Head of caudate nucleus (tissue), 42 donors: ENCODE measurements around the gene NFIC.
"Not testable (repeated sequence)": the region's sequence is repeated elsewhere in the genome, so short reads cannot be mapped to it uniquely, and the experiment has no call there.

Experiments used
- DNase-seq, 42 donors: peaks; one replicate each; pipeline versions ENCODE4 v3.0.0 to v3.0.0-alpha.2; 2020 to 2021; ENCODE audit warnings: mixed read lengths in 7 of 42
- intact Hi-C: fragments of 100-400 bp; cut with DNase I; formaldehyde crosslinking; loops from one replicate; pipeline ENCODE4 v1.15.0; 2022

Gene NFIC

DNA sequence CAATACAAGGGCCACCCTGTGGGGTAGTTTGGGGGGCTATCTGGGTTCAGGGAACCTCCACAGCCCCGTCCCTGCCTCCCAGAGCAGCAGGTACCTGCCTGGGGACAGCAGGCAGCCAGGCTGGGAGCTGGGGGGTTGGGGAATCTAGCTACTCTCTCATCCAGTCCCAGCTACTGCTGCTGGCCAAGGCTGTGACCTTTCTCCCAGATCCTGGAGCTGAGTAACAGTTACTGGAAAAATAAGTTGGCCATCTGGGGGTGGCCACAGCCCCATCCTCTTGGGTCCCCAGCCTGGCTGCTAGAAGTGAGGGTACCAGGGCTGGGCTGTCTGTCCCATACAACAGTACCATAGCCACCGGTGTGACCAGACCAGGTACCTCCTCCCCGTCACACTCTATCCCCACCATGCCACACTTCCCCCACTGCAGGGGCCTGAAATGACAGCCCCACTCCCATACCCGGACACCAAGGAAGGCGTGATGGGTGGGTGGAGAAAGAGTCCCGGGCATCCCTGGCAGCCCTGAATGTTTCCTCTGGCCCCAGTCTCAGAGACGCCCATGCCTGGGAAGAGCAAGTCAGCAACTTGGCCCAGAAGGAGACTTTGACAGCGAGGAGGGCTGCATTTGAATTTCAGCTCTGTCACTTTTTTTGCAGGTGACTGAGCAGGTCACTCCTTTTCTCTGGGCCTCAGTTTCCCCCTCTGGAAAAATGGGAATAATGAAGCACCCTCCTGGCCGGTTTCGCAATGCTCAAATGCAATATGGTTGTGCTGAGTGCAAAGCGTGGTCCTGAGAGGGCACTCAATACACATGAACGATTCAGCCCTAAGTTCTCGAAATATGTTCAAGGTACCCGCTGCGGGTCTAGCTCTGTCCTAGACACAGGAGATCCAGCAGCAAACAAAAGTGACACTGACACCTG is 30.7 kb upstream of the NFIC start:
- intact Hi-C loops = no loop called here
- DNase-seq = peak in 11 of 42 donors; percentile 7 to 68 (median 40)

GRCh38 chr19:3336351-3336679 is 30.1 kb upstream of the NFIC start:
- intact Hi-C loops = no loop called here
- DNase-seq = no peak

DNA sequence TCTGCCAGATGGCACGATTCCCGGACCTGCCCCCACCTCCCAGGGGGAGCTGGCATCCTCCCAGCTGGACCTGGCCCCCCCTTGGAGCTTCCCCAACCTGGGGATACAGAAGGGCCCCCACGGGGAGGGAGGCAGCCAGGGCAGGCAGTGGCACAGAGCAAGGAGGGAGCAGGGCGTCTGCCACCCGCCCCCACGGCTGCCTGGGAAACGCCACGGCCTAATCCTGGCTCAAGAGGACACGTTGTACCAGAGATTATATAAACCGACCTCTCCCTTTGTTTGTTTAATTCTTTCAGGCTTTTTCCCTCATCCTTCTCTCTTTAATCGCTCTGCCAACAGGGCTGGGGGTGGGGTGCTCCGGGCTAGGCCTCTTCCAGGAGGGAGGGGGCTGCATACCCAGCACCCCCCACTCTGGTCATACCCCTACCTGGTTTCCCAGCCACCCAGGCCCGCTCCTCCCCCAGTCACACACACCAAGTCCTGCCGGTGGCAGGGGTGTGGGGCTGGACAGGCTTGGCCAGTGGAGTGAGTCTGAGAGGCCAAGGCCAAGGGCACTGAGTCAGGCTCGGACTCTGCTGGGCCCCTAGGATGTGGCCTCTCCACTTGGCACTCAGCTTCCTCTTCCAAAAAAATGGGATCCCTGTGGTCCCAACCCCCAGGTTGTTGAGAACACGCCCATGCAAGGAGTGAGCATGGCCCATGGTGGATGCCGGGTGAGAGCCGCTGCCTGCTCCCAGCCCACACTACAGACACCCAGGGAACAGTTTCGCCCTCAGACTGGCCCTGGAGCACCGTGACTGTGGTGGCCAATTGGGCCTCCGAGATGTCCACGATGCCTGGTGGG is 29.5 kb upstream of the NFIC start:
- intact Hi-C loops = no loop called here
- peak; percentile 25 to 86 (median 58) for DNase-seq

GRCh38 chr19:3338541-3339181 is 27.7 kb upstream of the NFIC start:
- peak in 13 of 42 donors; percentile 13 to 70 (median 35) for DNase-seq
- intact Hi-C loops = no loop called here

DNA sequence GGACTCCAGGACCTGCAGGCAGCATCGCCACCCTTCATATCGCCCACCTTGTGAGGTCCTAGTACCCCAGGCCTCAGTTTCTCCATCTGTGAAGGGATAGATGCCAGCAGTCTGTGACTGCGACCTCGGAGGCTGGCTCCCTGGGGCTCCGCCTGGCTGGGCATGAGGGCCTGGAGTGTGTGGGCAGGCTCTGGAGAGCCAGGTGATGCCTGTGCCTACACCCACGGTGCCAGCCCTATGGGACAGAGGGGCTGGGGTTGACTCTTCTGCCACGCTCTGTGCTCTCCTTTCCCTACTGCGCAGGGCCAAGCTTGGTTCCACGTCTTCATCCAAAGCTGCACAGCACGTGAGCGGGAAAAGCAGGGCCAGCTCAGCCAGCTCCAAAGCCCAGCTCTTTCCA is 26.0 kb upstream of the NFIC start:
- intact Hi-C loops = no loop called here
- no peak for DNase-seq

DNA sequence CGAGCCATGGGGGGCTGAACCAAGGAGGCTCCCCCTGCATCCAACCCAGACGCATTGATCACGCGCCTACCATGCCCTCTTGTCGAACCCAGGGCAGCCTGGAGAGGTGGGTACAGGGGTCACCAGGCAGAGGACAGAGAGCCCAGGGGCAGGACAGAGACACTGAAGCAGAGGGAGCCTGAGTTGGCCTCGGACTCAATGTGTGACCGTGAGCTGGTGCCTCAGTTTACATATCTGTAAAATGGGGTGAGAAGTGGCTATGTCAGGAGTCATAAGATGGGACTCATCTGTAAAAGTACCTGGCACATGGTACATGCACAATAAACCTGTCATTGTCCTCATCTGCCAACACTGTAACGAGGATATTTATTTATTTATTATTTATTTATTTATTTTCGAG is 24.1 kb upstream of the NFIC start:
- no peak for DNase-seq
- intact Hi-C loops = no loop called here

DNA sequence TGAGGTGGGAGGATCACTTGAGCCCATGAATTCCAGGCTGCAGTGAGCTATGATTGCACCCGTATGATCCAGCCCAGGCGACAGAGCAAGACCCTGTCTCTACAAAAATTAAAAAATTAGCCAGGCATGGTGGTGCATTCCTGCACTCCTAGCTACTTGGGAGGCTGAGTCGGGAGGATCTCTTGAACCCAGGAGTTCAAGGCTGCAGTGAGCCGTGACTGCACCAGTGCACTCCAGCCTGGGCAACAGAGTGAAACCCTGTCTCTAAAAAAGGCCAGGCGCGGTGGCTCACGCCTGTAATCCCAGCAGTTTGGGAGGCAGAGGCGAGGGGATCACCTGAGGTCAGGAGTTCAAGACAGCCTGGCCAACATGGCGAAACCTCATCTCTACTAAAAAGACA is 23.4 kb upstream of the NFIC start:
- intact Hi-C loops, DNase-seq: not testable (repeated sequence)

DNA sequence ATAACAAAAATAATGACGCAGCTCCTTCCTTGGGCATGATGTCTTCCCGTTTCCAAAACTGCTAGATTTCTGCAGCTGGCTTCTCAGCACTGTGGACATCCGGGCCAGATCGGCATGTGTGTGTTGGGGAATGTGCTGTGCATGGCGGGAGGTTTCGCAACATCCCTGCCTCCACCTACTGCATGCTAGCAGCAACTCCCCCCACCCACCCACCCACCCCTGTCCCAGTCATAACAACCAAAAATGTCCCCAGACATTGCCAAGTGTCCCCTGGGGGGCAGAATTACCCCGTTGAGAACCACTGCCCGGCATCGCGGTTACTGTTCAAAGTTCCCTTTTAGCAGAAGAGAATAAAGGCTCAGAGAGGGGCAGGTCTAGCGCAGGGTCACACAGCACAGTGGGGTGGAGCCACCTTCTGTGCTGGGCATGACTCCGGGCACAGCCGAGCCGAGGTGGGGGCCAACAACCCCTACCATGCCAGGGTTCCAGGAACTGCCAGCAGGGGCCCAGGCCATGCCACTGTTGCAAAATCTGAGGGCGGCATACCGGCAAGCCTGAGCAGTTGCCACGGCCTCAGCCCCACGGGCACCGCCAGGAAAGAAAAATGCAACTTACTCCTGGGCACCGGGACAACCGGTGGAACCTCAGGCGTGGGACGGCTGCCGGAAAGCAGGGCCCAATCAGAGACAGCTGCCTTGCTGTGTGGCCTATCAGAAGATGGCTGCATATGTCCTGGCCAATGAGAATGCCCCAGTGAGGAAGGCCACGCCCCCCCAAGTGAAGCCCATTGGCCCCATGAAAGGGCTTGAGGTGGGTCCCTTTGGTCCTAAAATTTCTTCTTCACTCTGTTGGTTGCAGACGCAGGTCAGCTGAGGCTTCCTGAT is 22.5 kb upstream of the NFIC start:
- intact Hi-C loops = no loop called here
- DNase-seq = peak; percentile 53 to 89 (median 72)

DNA sequence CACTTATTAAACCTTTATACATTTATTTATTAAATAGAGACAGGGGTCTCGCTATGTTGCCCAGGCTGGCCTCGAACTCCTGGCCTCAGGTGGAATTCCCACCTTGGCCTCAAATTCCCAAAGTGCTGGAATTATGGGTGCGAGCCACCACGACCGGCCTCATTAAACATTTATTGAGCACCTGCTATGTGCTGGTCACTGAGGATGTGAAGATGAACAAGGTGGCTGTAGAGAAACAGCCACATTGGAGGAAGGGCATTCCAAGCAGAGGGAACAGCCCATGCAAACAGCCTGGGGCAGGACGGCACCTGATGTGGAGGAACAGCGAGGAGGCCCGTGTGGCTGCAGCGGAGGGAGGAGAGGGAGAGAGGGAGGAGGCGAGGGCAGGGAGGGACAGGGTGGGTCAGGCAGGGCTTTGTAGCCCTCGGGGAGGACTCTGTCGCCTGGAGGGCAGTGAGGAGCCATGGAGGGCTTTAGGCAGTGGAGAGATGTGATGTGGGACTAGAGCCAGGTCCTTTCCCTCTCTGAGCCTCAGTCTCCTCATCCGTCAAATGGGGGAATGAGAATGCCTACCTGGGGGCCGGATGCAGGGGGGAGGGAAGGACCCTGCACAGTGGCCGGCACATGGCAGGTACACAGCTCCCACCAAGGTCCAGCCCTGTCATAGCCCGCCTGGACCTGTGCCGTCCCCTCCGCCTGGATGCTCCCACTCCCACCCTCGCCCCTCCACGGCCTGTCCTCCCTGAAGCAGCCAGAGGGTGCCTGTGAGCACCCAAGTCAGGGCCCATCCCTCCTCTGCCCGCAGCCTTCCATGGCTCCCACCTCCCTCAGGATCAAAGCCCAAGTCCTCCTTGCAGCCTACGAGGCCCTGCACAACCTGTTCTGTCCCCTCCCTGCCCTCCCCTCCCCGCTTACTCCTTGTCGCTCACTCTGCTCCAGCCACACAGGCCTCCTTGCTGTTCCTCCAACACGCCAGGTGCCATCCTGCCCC is 21.5 kb upstream of the NFIC start:
- intact Hi-C loops = no loop called here

GRCh38 chr19:3345850-3346460 is 20.4 kb upstream of the NFIC start:
- intact Hi-C loops = no loop called here
- no peak for DNase-seq

More for the DNA sequence above, 21.5 kb upstream of the NFIC start:
- no peak for DNase-seq

GRCh38 chr19:3346677-3347353 is 19.6 kb upstream of the NFIC start:
- intact Hi-C loops = no loop called here
- peak; percentile 57 to 93 (median 80) for DNase-seq

DNA sequence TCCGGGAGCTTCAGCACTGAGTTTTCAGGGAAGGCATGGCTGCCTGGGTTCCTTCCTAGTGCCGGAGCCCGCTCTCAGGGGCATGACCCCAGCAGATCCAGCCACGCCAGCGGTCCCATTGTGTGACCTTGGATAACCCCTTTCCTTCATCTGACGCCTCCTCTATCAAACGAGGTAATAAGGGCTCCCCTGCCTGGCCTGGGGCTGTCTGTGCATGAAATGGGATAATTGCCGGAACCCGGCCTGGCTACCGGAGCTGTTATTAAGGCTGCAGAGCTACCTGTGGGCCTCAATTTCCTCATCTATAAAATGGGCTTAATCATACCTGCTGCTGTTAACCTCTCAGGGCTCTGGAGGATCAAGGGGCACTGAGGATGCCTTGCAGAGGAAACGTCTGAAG is 18.3 kb upstream of the NFIC start:
- no peak for DNase-seq
- intact Hi-C loops = no loop called here

DNA sequence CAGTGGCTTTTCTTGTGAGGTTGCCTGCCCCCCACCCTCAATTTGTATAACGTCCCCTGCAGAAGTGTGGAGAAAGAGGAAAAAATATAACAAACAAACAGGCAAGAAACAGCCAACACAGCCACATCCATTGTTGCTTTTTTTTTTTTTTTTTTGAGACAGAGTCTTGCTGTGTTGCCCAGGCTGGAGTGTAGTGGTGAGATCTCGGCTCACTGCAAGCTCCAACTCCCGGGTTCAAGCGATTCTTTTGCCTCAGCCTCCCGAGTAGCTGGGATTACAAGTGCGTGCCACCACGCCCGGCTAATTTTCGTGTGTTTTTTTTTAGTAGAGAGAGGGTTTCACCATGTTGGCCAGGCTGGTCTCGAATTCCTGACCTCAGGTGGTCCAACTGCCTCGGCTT is 17.9 kb upstream of the NFIC start:
- intact Hi-C loops, DNase-seq: not testable (repeated sequence)

DNA sequence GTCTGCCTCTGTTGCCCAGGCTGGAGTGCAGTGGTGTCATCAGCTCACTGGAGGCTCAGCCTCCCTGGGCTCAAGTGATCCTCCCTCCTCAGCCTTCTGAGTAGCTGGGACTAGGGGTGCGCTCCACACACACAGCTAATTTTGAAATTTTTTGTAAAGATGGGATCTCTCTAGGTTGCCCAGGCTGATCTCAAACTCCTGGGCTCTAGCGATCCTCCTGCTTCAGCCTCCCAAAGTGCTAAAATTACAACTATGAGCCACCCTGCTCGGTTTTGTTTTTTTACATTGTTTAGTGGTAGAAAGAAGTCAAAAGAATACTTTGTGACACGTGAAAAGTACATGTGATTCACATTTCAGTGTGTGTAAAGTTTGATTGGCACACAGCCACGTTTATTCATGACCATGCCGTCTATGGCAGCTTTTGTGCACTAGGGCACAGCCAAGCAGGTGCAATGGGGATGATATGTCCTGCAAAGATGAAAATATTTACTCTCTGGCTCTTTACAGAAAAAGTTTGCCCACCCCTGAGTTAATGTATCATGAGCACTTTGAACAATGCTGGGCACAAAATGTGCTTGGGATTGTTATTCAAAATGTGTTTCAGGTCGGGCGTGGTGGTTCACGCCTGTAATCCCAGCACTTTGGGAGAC is 16.2 kb upstream of the NFIC start:
- DNase-seq = no peak
- intact Hi-C loops = no loop called here

GRCh38 chr19:3351702-3352447 is 14.5 kb upstream of the NFIC start:
- intact Hi-C loops = no loop called here
- DNase-seq = no peak
